ENCODE measurements around the gene OTX1. TPM values are rescaled to one million over a fixed set of nuclear protein-coding genes. Genes with fewer than 3 reads are reported as not detected.

Gene OTX1
- total and polyA plus RNA-seq, 4 donors, result 0.59 TPM; not detected in 3

GRCh38 chr2:63053081-63053888 lies 2.7 kb downstream of the OTX1 start:
- Histone ChIP-seq H3K27ac (ENCODE audit: low read depth in 1 of 2, low read length in 2 of 2) (no peak overlapping the region), H3K4me1 (ENCODE audit: control insufficient read depth in 4 of 4, insufficient read depth in 4 of 4, low read length in 3 of 4) (peaks cover 20 to 71% (median 53%) of the 10 kb centered on the region in 4 donors), H3K9ac (ENCODE audit: low read depth in 1 of 2, low read length in 2 of 2) (no peak overlapping the region), H3K9me3 (ENCODE audit: control insufficient read depth in 4 of 4, low read length in 3 of 4) (peaks cover 0 to 25% (median 3%) of the 10 kb centered on the region in 4 donors), H3K36me3 (ENCODE audit: control insufficient read depth in 4 of 4, insufficient read depth in 3 of 4, low read depth in 1 of 4, low read length in 3 of 4) (no peaks in the 10 kb centered on the region), H3K27me3 (ENCODE audit: control insufficient read depth in 4 of 4, insufficient read depth in 4 of 4, low read length in 3 of 4) (peaks cover 11 to 32% (median 17%) of the 10 kb centered on the region in 4 donors), H3K4me3 (ENCODE audit: low read depth in 1 of 3, low read length in 3 of 3) (peak overlapping the region in 1 of 3 donors; percentile 35)
- WGBS, result 35% methylated on average over 34 of the region's 34 CpGs
- no peak for DNase-seq (ENCODE audit: low spot score)
- no peak for TF ChIP-seq GABPA (IDR thresholded peaks at IDR 0.05 in 1 of 2, conservative IDR thresholded peaks at IDR 0.05 in 1 of 2)
- no peak for TF ChIP-seq FOXA1 (IDR thresholded peaks at IDR 0.05)
- TF ChIP-seq YY1 (IDR thresholded peaks at IDR 0.05), result no peak
- no peak for TF ChIP-seq RXRA (IDR thresholded peaks at IDR 0.05)
- TF ChIP-seq FOXA2 (IDR thresholded peaks at IDR 0.05), result no peak
- no peak for TF ChIP-seq HNF4G (IDR thresholded peaks at IDR 0.05)

DNA sequence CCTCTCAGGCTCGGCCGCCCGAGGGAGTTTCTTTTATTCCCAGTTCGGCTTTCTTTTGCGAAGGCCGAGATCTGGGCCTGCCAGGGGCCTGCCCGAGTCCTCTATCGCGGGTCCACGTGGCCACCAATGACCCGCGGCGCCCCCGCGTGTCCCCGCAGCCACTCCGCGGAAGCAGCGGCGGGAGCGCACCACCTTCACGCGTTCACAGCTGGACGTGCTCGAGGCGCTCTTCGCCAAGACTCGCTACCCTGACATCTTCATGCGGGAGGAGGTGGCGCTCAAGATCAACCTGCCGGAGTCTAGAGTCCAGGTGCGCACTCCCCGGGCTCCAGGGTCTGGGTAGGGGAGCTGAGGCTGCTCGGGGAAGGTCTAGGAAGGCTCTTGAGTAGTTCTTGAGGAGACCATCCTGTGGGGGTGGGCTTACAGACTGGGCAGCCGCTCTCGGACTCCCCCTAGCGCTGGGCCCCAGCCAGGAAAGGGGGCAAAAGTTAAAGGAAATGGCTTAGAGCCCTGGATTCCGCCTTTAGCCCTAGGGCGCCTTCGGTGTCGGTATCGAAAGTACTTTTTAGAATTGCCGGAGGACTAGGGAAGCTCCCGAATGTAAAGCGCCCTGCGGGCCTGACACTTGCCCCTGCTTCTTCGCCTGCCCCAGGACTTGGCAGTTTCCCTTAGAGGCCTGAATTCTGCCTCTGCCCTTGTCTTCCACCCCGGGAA lies 3.4 kb downstream of the OTX1 start:
- WGBS, result 9% methylated on average over 48 of the region's 48 CpGs
- Histone ChIP-seq H3K4me3 (ENCODE audit: low read depth in 1 of 3, low read length in 3 of 3) (peak overlapping the region in 2 of 3 donors; percentile 35 to 43), H3K4me1 (ENCODE audit: control insufficient read depth in 4 of 4, insufficient read depth in 4 of 4, low read length in 3 of 4) (peaks cover 21 to 71% (median 51%) of the 10 kb centered on the region in 4 donors), H3K36me3 (ENCODE audit: control insufficient read depth in 4 of 4, insufficient read depth in 3 of 4, low read depth in 1 of 4, low read length in 3 of 4) (no peaks in the 10 kb centered on the region), H3K9ac (ENCODE audit: low read depth in 1 of 2, low read length in 2 of 2) (no peak overlapping the region), H3K27ac (ENCODE audit: low read depth in 1 of 2, low read length in 2 of 2) (no peak overlapping the region), H3K9me3 (ENCODE audit: control insufficient read depth in 4 of 4, low read length in 3 of 4) (peaks cover 0 to 28% (median 3%) of the 10 kb centered on the region in 4 donors), H3K27me3 (ENCODE audit: control insufficient read depth in 4 of 4, insufficient read depth in 4 of 4, low read length in 3 of 4) (peaks cover 11 to 38% (median 16%) of the 10 kb centered on the region in 4 donors)
- peak; percentile 46 for DNase-seq (ENCODE audit: low spot score)
- no peak for TF ChIP-seq NR2F2 (IDR thresholded peaks at IDR 0.05)
- TF ChIP-seq YY1 (IDR thresholded peaks at IDR 0.05), result no peak
- TF ChIP-seq, protein P1, sequence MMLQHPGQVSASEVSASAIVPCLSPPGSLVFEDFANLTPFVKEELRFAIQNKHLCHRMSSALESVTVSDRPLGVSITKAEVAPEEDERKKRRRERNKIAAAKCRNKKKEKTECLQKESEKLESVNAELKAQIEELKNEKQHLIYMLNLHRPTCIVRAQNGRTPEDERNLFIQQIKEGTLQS (IDR thresholded peaks at IDR 0.05), result no peak
- TF ChIP-seq CTCF (IDR thresholded peaks at IDR 0.05; ENCODE audit: low read depth, low read length, missing input control), result no peak
- TF ChIP-seq FOXA1 (IDR thresholded peaks at IDR 0.05), result no peak
- no peak for TF ChIP-seq SP1 (IDR thresholded peaks at IDR 0.05)
- no peak for TF ChIP-seq GABPA (IDR thresholded peaks at IDR 0.05 in 1 of 2, conservative IDR thresholded peaks at IDR 0.05 in 1 of 2)
- no peak for TF ChIP-seq EGR1 (IDR thresholded peaks at IDR 0.05; ENCODE audit: low read depth in 2 of 2)
- no peak for TF ChIP-seq FOXA2 (IDR thresholded peaks at IDR 0.05)
- TF ChIP-seq ZBTB33 (IDR thresholded peaks at IDR 0.05), result no peak
- TF ChIP-seq JUND (IDR thresholded peaks at IDR 0.05), result no peak
- TF ChIP-seq HNF4G (IDR thresholded peaks at IDR 0.05), result no peak
- no peak for TF ChIP-seq REST (IDR thresholded peaks at IDR 0.05)
- TF ChIP-seq RXRA (IDR thresholded peaks at IDR 0.05), result no peak
- no peak for TF ChIP-seq RAD21 (IDR thresholded peaks at IDR 0.05)
- TF ChIP-seq TAF1 (conservative IDR thresholded peaks at IDR 0.05), result no peak
- no peak for TF ChIP-seq HNF4A (conservative IDR thresholded peaks at IDR 0.05)
- no peak for TF ChIP-seq MAX (IDR thresholded peaks at IDR 0.05)
